ENCODE measurements around the gene FAU. TPM values are rescaled to one million over a fixed set of nuclear protein-coding genes. Genes with fewer than 3 reads are reported as not detected.

FAU gene
- total and polyA plus RNA-seq, 9 of the 15 experiments (the other 6 are each of a cell fraction or from before 2014, with no cell fraction given) = 433 to 1,827 (median 942) TPM

DNA sequence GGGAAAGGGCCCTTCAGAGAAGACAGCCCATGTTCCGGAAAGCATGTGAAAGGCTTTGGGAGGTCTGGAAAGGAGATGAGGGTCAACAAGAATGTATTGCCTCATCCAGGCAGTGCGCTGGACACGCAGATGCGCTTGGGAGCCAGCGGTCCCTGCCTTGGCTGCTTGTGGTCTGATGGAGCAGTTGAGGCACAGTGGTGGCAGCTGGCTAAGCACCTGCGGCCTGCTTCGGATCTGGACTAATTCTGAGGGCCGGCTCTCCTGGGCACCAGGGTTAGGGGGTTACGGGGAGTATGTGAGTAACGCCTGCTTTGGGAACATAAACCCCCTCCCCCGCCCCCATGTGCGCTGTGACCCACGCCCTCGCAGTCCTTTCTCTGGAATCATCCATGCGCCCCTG, 14.9 kb downstream of the FAU start (continued):
- TF ChIP-seq CEBPG (CRISPR knock-in tag; IDR thresholded peaks at IDR 0.05) (no peak), CEBPG (tag; conservative IDR thresholded peaks at IDR 0.05 in 1 of 2, IDR thresholded peaks at IDR 0.05 in 1 of 2) (no peak), FOXA1 (IDR thresholded peaks at IDR 0.05; ENCODE audit: borderline replicate concordance) (no peak), ZNF778 (CRISPR knock-in tag; IDR thresholded peaks at IDR 0.05) (no peak), ZNF232 (CRISPR knock-in tag; IDR thresholded peaks at IDR 0.05) (no peak), TAF1 (IDR thresholded peaks at IDR 0.05; ENCODE audit: control insufficient read depth, extremely low read depth, insufficient read depth, low read length, severe bottlenecking) (no peak), ERF (CRISPR knock-in tag; IDR thresholded peaks at IDR 0.05) (no peak), ZBTB7A (IDR thresholded peaks at IDR 0.05; ENCODE audit: borderline replicate concordance, control insufficient read depth, low read depth, low read length) (no peak), TAF9B (IDR thresholded peaks at IDR 0.05; ENCODE audit: partially characterized antibody) (no peak), MECOM (CRISPR knock-in tag; IDR thresholded peaks at IDR 0.05) (no peak)
- TF ChIP-seq, protein P1, sequence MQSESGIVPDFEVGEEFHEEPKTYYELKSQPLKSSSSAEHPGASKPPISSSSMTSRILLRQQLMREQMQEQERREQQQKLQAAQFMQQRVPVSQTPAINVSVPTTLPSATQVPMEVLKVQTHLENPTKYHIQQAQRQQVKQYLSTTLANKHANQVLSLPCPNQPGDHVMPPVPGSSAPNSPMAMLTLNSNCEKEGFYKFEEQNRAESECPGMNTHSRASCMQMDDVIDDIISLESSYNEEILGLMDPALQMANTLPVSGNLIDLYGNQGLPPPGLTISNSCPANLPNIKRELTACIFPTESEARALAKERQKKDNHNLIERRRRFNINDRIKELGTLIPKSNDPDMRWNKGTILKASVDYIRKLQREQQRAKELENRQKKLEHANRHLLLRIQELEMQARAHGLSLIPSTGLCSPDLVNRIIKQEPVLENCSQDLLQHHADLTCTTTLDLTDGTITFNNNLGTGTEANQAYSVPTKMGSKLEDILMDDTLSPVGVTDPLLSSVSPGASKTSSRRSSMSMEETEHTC (IDR thresholded peaks at IDR 0.05) = no peak
- TF ChIP-seq, protein P2, sequence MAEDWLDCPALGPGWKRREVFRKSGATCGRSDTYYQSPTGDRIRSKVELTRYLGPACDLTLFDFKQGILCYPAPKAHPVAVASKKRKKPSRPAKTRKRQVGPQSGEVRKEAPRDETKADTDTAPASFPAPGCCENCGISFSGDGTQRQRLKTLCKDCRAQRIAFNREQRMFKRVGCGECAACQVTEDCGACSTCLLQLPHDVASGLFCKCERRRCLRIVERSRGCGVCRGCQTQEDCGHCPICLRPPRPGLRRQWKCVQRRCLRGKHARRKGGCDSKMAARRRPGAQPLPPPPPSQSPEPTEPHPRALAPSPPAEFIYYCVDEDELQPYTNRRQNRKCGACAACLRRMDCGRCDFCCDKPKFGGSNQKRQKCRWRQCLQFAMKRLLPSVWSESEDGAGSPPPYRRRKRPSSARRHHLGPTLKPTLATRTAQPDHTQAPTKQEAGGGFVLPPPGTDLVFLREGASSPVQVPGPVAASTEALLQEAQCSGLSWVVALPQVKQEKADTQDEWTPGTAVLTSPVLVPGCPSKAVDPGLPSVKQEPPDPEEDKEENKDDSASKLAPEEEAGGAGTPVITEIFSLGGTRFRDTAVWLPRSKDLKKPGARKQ (CRISPR knock-in tag; IDR thresholded peaks at IDR 0.05) = no peak
